H9 (cell line): ENCODE measurements around the gene HS3ST6. TPM values are rescaled to one million over a fixed set of nuclear protein-coding genes. Genes with fewer than 3 reads are reported as not detected.

Source experiments
- DNase-seq: peaks from one replicate; pipeline ENCODE4 v3.0.0-alpha.2; 2017
- H2AFZ ChIP-seq: one replicate; pipeline ENCODE4 v1.6.1; 2013; ENCODE audit warnings: mild to moderate bottlenecking, low read length, control low read depth, moderate library complexity
- H2AK5ac ChIP-seq: 2 replicates; pipeline ENCODE4 v1.6.1; 2013; ENCODE audit warnings: low read length, control low read depth, mixed read lengths; ENCODE audit not compliant: insufficient read length
- H2BK120ac ChIP-seq: one replicate; pipeline ENCODE4 v1.6.1; 2013; ENCODE audit warnings: low read depth, mild to moderate bottlenecking, low read length, control low read depth, inconsistent platforms; ENCODE audit not compliant: poor library complexity, severe bottlenecking
- H2BK12ac ChIP-seq: 2 replicates; pipeline ENCODE4 v1.6.1; 2013; ENCODE audit warnings: low read length, control low read depth, mixed read lengths, low read depth; ENCODE audit not compliant: insufficient read length
- H2BK15ac ChIP-seq: 2 replicates; pipeline ENCODE4 v1.6.1; 2013; ENCODE audit warnings: low read depth, low read length, control low read depth
- H2BK20ac ChIP-seq: one replicate; pipeline ENCODE4 v1.6.1; 2013; ENCODE audit warnings: low read depth, mild to moderate bottlenecking, low read length, control low read depth, inconsistent platforms; ENCODE audit not compliant: poor library complexity, severe bottlenecking
- H2BK5ac ChIP-seq: 2 replicates; pipeline ENCODE4 v1.6.1; 2013; ENCODE audit warnings: low read length, control low read depth, mixed read lengths; ENCODE audit not compliant: insufficient read length
- H3K14ac ChIP-seq: 2 replicates; pipeline ENCODE4 v1.6.1; 2013; ENCODE audit warnings: low read length, control low read depth; ENCODE audit not compliant: insufficient read depth
- H3K18ac ChIP-seq: 2 replicates; pipeline ENCODE4 v1.6.1; 2013; ENCODE audit warnings: low read depth, mild to moderate bottlenecking, mixed read lengths, low read length, control low read depth; ENCODE audit not compliant: insufficient read length
- H3K23ac ChIP-seq: 2 replicates; pipeline ENCODE4 v1.6.1; 2013; ENCODE audit warnings: low read length, control low read depth, mixed read lengths, low read depth; ENCODE audit not compliant: insufficient read length
- H3K23me2 ChIP-seq: 2 replicates; pipeline ENCODE4 v1.6.1; 2013; ENCODE audit warnings: low read depth, mild to moderate bottlenecking, mixed read lengths, low read length, control low read depth; ENCODE audit not compliant: insufficient read length, poor library complexity, severe bottlenecking
- H3K27ac ChIP-seq: 2 replicates; pipeline ENCODE4 v1.5.1; 2013; ENCODE audit warnings: low read length, control low read depth, mixed read lengths, low read depth; ENCODE audit not compliant: insufficient read length
- H3K27me3 ChIP-seq: 2 replicates; pipeline ENCODE4 v1.6.1; 2013; ENCODE audit warnings: low read length, control low read depth, inconsistent platforms; ENCODE audit not compliant: insufficient read depth
- H3K4ac ChIP-seq: 2 replicates; pipeline ENCODE4 v1.6.1; 2013; ENCODE audit warnings: low read depth, mild to moderate bottlenecking, control low read depth, inconsistent platforms, low read length, moderate library complexity
- H3K4me1 ChIP-seq: 2 replicates; pipeline ENCODE4 v1.6.1; 2013; ENCODE audit warnings: low read length, control low read depth, inconsistent platforms; ENCODE audit not compliant: insufficient read depth
- H3K4me2 ChIP-seq: 2 replicates; pipeline ENCODE4 v1.6.1; 2013; ENCODE audit warnings: low read length, control low read depth, mixed read lengths; ENCODE audit not compliant: insufficient read length, insufficient read depth
- H3K56ac ChIP-seq: 2 replicates; pipeline ENCODE4 v1.6.1; 2013; ENCODE audit warnings: low read depth, mild to moderate bottlenecking, mixed read lengths, low read length, control low read depth; ENCODE audit not compliant: insufficient read length
- H3K79me1 ChIP-seq: 2 replicates; pipeline ENCODE4 v1.6.1; 2013; ENCODE audit warnings: low read depth, mild to moderate bottlenecking, moderate library complexity, low read length, control low read depth, inconsistent platforms; ENCODE audit not compliant: insufficient read depth, poor library complexity, severe bottlenecking
- H3K79me2 ChIP-seq: 2 replicates; pipeline ENCODE4 v1.6.1; 2013; ENCODE audit warnings: low read length, control low read depth, inconsistent platforms; ENCODE audit not compliant: insufficient read depth
- H3K9ac ChIP-seq: 2 replicates; pipeline ENCODE4 v1.6.1; 2013; ENCODE audit warnings: low read length, control low read depth, mixed read lengths; ENCODE audit not compliant: insufficient read length; ENCODE audit errors: extremely low read depth
- H3K9me3 ChIP-seq: one replicate; pipeline ENCODE4 v1.6.1; 2013; ENCODE audit warnings: low read depth, low read length, inconsistent platforms; ENCODE audit not compliant: control insufficient read depth
- H3T11ph ChIP-seq: one replicate; pipeline ENCODE4 v1.6.1; 2013; ENCODE audit warnings: mild to moderate bottlenecking, low read length, control low read depth, inconsistent platforms
- H4K20me1 ChIP-seq: one replicate; pipeline ENCODE4 v1.6.1; 2013; ENCODE audit not compliant: control insufficient read depth, insufficient read length, insufficient read depth
- H4K5ac ChIP-seq: 2 replicates; pipeline ENCODE4 v1.6.1; 2013; ENCODE audit warnings: low read depth, mild to moderate bottlenecking, mixed read lengths, low read length, control low read depth; ENCODE audit not compliant: insufficient read length
- H4K8ac ChIP-seq: replicated peaks from 2 replicates; pipeline ENCODE4 v1.6.1; 2013; ENCODE audit warnings: low read length, control low read depth, mixed read lengths, low read depth; ENCODE audit not compliant: insufficient read length
- H4K91ac ChIP-seq: 2 replicates; pipeline ENCODE4 v1.6.1; 2013; ENCODE audit warnings: low read depth, mild to moderate bottlenecking, moderate library complexity, mixed read lengths, low read length, control low read depth; ENCODE audit not compliant: insufficient read length
- H3K27ac Mint-ChIP-seq, 3 experiments: 2 replicates in 2 of 3; 3 replicates in 1 of 3; pipeline ENCODE4 v1.8.0; 2020 to 2021; ENCODE audit warnings: mixed read lengths in 3 of 3, mild to moderate bottlenecking in 1 of 3, moderate library complexity in 1 of 3
- H3K27me3 Mint-ChIP-seq: 2 replicates; pipeline ENCODE4 v1.8.0; 2021; ENCODE audit warnings: low read depth, mild to moderate bottlenecking, moderate library complexity, mixed read lengths
- H3K36me3 Mint-ChIP-seq, 3 experiments: 2 replicates in 2 of 3; 3 replicates in 1 of 3; pipeline ENCODE4 v1.8.0; 2020 to 2021; ENCODE audit warnings: low read depth in 3 of 3, mixed read lengths in 3 of 3; ENCODE audit not compliant: insufficient read depth in 1 of 3
- H3K4me1 Mint-ChIP-seq, 2 experiments: 2 replicates each; pipeline ENCODE4 v1.8.0; 2020; ENCODE audit warnings: mixed read lengths in 2 of 2
- H3K4me3 Mint-ChIP-seq, 2 experiments: 2 replicates in 1 of 2; 3 replicates in 1 of 2; pipeline ENCODE4 v1.8.0; 2020 to 2021; ENCODE audit warnings: mild to moderate bottlenecking in 2 of 2, mixed read lengths in 2 of 2, moderate library complexity in 1 of 2
- H3K9me3 Mint-ChIP-seq, 2 experiments: 2 replicates in 1 of 2; 3 replicates in 1 of 2; pipeline ENCODE4 v1.8.0; 2020; ENCODE audit warnings: mild to moderate bottlenecking in 2 of 2, mixed read lengths in 2 of 2, moderate library complexity in 1 of 2
- CTCF ChIP-seq: fragments of 200-600 bp; sonication (generic); conservative IDR thresholded peaks from 3 replicates; pipeline ENCODE4 v1.8.0; 2021; ENCODE audit warnings: antibody characterized with exemption, mild to moderate bottlenecking
- WGBS: extraction: QIAGEN DNeasy Blood & Tissue Kit; methylation state at CpG from one replicate; pipeline ENCODE4 v1.1.7; 2013; ENCODE audit warnings: missing lambda C conversion rate, low lambda C conversion rate, mixed read lengths; ENCODE audit not compliant: insufficient read length; ENCODE audit errors: extremely low coverage; 5-methylcytosine and 5-hydroxymethylcytosine counted together
- total RNA-seq: library from RNA; stranded (reverse); gene quantifications from 2 replicates; pipeline ENCODE4 v1.2.1, GENCODE V29; 2021

HS3ST6 gene
- total RNA-seq, 1 experiment from 2014 or later, result not detected

- no peak overlapping the region for H4K8ac ChIP-seq
Observed at GRCh38 chr16:1879477-1879876, 38.7 kb downstream of the HS3ST6 start.

More at GRCh38 chr16:1879477-1879876, 38.7 kb downstream of the HS3ST6 start:
- H3T11ph ChIP-seq, result no peak overlapping the region
- no peak overlapping the region for H3K18ac ChIP-seq
- H3K9me3 ChIP-seq, result no peaks in the 10 kb centered on the region
- TF ChIP-seq CTCF, result no peak
- H3K23ac ChIP-seq, result no peak overlapping the region
- DNase-seq, result no peak
- peaks cover 0 to 5% of the 10 kb centered on the region in 2 experiments; a peak in 2 of 4 replicates for H3K4me1 Mint-ChIP-seq
- H2AFZ ChIP-seq, result no peak overlapping the region
- WGBS, result no CpG with 5 or more reads among the region's 2 CpGs
- no peak overlapping the region for H2BK15ac ChIP-seq
- no peak overlapping the region for H3K4ac ChIP-seq
- no peak overlapping the region for H3K14ac ChIP-seq
- no peak overlapping the region for H4K91ac ChIP-seq
- H3K27ac Mint-ChIP-seq, result no peak overlapping the region
- no peak overlapping the region for H4K5ac ChIP-seq
- H2BK5ac ChIP-seq, result no peak overlapping the region
- no peaks in the 10 kb centered on the region for H3K27me3 ChIP-seq
- H2BK12ac ChIP-seq, result no peak overlapping the region
- H3K79me2 ChIP-seq, result no peaks in the 10 kb centered on the region; the same call in 1 of the 2 replicates
- no peak overlapping the region for H3K4me3 Mint-ChIP-seq
- H3K27me3 Mint-ChIP-seq, result peaks cover 43% of the 10 kb centered on the region
- H3K4me1 ChIP-seq, result no peaks in the 10 kb centered on the region
- no peak overlapping the region for H2BK120ac ChIP-seq
- no peaks in the 10 kb centered on the region for H3K23me2 ChIP-seq
- H3K4me2 ChIP-seq, result no peak overlapping the region
- H3K56ac ChIP-seq, result no peak overlapping the region
- H3K9me3 Mint-ChIP-seq, result no peaks in the 10 kb centered on the region
- no peaks in the 10 kb centered on the region for H4K20me1 ChIP-seq
- no peak overlapping the region for H2BK20ac ChIP-seq
- no peak overlapping the region for H3K9ac ChIP-seq
- no peak overlapping the region for H2AK5ac ChIP-seq
- H3K36me3 Mint-ChIP-seq, result no peaks in the 10 kb centered on the region
- no peaks in the 10 kb centered on the region for H3K79me1 ChIP-seq
- no peak overlapping the region for H3K27ac ChIP-seq
